Activated T-cell treated with anti-CD3 and anti-CD28 coated beads, Interleukin-2, amount 50 U/mL, for 48 hours (primary cell): ENCODE results near the gene LRP2BP.
"Not testable (repeated sequence)": the region's sequence is repeated elsewhere in the genome, so short reads cannot be mapped to it uniquely, and the experiment has no call there.

ENCODE experiments used
- DNase-seq, 2 experiments: peaks; one replicate each; pipeline ENCODE4 v3.0.0-alpha.2; 2020

Gene LRP2BP

DNA sequence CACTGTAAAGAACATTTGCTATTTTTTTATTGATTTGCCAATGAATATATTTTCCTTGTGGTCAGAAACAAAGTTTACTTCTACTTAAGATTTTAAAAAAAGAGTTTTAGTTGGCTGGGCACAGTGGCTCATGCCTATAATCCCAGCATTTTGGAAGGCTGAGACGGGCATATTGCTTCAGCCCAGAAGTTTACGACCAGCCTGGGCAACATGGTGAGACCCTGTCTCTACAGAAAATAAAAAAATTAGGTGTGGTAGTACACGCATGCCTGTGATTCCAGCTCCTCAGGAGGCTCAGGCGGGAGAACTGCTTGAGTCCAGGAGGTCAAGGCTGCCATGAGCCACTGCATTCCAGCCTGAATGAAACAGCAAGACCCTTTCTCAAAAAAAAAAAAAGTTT, 36.8 kb downstream of the LRP2BP start:
- DNase-seq: no peak

DNA sequence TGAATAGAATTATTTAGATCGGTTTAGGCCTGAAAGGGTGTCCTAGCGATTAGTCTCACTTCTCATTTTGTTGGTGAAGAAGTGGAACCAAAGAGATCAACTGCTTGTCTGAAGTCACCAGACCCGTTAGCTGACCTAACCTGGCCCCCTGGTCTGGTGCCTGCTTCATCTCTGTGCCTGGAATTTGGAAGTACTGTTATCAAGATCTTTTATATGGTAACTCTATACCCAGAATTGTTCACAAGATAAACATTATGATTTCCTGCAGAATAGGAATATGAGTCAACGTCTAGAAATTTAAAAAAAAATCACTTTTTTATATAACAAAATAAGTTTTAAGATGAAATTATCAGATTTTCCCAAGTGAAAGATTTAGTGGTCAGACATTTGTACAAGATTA, 37.2 kb downstream of the LRP2BP start:
- no peak for DNase-seq

DNA sequence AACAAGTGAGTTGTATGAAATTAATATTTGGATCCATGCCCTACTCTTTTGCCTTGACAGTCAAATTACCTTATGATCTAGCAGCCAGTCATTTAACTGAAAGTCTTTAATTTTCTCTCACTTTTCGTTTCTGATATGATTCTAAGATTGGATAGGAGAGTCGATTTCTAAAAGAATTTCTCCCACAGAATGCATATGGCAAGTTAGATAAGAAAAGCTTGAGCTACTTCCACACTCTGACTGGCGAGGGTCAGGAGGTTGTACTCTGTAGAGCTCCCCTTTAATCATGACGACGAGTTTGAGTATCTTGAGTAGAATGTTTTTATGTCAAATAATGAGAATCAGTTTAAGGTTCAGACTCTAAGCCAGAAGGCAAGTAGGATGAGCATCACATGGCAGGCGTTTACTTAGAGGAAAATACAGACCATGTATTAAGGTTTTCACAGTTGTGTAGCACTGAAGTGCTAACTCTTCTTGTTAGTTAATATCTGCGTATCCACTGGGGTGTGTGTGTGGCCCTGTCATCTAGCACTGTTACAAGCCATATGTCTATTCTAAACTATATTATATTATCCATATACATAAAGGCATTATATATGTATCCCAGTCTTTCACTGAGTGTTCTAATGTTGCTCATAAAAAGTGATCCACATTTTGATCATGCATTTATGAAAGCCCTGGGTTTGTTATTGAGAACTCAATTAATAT, 37.8 kb downstream of the LRP2BP start:
- DNase-seq: no peak

DNA sequence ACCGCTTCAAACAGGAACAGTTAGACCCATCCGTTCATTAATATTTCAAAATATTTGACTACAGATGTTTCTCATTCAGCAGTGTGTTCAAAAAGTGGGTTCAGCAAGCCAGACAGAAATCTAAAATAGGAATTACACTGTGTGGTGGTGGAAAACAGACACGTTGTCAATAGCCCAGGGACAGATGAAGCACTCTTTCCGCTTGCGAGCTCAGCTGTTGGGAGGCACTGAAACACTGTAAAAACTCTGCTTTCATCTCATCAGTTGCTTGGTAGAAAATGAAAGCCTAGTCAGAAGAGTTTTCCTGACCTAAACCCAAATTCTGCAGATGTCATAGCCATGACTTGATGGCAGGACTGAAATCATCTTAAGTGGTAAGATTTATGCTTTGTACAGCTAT, 38.5 kb downstream of the LRP2BP start:
- DNase-seq: no peak

DNA sequence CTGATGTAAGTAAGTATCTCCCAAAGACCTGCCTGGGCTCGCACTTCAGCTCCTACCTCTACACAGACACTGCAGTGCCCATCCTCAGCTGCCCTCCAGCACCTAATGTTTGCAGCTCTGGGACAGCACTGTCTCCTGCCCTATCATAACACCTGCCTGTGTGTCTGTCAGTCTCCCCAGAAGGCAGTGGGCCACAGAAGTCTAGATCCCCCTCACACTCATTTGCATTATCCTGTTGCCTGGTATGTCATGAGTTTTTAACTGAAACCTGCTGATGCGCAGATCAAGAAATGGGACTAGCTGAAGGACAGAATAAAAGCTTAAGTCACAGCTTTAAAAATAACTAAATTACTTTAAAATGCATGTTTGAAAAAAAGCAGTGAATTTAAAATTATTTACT, 43.0 kb downstream of the LRP2BP start:
- no peak for DNase-seq

DNA sequence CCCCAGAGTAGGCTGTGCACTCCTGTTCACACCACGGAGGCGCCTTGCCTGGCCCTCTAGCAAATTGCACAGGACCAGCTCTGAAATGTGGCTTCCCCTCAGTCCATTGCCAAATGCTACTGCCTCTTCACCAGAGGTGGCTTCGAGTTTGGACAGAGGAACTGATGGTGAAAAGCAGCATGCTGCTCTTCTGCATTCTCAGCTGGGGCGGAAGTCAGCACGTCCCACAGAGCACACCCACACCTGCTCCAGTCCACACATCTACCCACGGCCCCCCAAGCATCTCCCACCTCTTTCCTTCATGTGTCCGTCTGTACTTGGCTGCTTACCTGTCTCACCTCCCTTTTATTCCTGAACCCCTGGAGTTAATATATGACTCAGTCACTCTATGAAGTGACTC, 43.5 kb downstream of the LRP2BP start:
- DNase-seq: no peak

DNA sequence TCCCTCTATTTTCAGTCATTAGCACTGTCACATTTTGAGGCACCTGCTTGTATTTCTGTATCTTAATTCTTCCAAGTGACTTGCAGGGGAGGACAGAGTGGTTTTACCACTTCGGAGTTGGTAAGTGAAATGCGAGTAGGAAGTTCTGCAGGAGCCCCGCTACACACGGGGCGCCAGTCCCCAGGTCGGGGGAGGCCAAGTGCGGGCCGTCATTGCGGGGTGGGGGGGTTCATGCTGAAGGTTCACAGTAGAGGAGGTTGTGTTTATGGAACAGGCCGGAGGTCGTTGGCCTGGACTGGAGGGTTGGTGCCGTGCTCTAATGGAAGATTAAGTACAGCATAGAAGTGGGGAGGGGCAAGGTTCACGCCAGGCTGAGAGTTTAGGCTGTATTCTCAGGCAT, 44.0 kb downstream of the LRP2BP start:
- no peak for DNase-seq

DNA sequence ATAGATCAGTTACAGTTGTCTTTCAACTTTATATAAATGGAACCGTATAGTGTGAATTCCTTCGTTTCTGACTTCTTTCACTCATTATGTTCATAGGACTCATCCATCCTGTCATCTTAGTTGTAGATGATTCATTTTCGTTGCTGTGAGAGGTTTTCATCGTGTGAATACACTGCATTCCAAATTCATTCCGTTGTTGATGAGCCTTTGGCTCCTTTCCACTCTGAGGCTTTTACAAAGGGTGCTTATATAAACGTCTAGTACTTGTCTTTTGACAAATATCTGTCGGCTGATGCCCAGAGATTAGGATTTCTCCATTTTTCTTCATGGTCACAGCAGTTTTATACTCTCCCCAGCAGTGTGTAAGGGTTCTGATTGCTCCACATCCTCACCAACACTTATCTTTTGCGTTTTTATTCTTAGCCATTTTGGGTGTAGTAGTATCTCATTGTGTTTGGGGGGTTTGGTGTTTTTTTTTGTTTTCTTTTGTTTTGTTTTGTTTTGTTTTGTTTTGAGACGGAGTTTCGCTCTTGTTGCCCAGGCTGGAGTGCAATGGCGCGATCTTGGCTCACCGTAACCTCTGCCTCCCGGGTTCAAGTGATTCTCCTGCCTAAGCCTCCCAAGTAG, 48.6 kb downstream of the LRP2BP start:
- DNase-seq: no peak

DNA sequence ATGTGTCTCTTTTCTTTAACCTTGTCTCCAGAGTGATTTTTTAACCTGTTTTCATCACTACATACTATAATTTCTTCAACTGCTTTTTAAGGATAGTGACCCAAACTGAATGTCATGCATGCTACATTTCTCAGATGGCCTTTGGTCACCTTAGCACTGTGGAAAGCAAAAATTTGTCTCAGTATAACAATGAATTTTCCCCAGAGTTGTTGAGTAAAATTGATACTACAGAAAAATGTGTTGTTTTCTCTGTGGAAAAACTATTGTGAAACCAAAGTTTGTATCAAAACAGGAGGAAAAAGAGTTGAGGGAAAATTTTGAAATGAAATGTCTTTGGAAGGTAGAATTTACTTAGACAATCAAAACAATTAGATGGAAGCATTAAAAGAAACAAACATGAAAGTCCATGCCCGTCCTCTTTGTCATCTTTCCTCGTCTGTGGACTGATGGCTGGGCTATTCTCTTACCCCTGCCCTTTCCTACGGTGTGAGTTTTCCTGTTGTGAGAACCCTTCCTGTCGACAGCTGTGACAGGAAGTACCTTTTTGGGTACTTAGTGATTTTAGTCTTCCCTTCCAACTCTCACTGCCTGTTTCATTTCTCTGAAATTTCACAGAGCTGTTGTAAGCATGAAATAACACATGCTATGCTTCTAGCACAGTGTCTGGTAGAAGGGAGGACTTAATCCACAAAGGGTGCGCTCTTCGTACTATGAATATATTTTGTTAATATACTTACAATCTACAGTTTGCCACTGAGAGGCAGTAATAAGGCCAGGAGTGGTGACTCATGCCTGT, 50.8 kb downstream of the LRP2BP start:
- no peak for DNase-seq

DNA sequence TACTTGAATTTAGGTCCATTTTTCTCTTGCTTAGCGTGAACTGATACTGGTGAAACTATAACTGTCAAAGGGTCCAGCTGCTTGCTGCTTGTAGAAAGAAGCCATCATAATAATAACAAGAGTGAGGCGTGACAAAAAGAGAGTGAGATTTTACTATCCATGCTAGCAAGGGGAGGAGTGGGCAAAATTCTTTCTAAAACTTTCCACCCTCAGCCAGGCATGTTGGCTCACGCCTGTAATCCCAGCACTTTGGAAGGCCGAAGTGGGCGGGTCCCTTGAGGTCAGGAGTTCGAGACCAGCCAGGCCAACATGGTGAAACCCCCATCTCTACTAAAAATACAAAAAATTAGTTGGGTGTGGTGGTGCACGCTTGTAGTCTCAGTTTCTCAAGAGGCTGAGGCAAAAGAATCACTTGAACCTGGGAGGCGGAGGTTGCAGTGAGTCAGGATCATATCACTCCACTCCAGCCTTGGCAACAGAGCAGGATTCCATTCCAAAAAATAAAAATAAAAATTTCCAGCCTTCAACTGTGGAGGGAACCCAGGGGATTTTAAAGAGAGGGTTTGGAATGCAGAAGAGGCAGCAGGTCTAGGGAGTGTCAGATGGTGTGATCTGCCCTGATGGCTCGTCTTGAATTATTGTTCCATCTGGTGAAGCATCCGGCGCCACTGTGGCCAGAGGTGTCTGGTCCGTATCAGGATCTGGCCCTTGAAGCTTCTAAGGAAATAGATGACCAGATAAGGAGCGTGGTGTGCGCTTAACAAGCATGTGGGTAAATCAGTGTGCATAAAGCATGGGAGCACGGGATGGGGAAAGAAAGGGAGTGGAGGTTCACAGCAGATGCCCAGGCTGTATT, 51.8 kb downstream of the LRP2BP start:
- no peak for DNase-seq

DNA sequence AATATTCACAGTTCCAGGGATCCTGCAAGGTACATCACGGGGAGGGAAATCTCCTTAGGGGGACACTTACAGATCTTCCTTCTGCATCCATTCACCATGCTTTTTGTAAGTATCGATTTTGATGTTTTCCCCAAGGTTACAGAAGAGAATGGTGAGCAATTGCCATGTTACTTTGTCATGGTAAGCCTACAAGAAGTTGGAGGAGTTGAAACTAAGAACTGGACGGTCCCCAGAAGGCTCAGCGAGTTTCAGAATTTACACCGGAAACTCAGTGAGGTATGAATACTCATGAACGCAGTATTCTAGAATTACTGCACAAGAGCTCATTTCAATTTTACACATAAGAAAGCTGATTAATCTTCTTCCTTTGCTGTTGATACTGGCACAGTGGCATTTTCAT, 53.9 kb downstream of the LRP2BP start:
- DNase-seq: no peak

DNA sequence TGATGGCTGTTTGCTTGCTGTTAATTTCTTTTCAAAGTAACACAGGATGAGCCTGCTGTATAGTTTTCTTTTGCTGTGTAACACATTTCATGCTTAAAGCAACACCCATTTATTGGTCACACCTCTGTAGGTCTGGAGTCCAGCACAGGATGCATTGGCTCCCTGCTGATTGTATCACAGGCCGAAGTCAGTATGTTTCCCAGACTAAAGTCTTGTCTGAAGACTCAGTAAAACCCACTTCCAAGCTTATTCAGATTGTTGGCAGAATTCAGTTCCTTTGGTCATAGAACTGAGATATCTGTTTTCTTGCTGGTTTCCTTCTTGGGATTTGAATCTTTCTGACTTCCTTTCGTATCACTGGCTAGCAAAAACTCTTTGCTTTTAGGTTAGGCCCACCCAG, 54.3 kb downstream of the LRP2BP start:
- no peak for DNase-seq

DNA sequence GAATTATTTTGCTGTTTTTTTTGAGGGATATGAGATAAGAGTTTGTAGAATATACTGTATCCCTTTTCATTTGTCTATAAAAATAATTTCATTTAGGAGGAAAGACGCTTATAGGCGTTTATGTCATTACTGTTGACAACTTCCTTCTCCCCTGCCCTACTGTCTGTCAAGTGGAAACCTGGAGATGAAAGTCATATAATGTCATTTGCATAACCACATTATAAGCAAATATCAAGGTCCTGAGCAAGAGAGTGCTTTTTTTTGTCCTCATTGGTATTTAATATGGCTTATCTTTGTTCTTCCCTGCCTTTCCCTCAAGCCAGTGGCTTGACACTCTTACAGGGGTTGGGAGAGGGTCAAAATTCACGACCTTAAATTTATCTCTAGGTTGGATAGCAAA, 55.8 kb downstream of the LRP2BP start:
- no peak for DNase-seq

DNA sequence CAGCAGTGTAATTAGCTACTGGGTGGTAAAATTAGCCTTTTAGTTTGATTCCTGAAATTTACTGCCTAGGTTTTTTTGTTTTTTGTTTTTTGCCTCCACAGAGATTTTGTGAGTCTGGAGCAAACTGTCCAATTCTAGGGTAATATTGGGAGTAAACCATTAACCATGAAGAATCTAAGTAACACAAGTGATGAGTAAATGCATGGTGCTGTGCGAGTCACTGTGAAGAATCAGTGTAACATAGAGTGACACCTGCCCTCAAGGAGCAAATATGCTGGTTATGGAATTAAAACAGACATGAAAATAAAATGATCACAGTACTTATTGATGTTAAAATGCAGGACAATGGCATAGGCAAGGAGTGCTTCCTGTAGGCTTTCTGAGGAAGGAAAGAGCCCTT, 60.1 kb downstream of the LRP2BP start:
- no peak for DNase-seq

DNA sequence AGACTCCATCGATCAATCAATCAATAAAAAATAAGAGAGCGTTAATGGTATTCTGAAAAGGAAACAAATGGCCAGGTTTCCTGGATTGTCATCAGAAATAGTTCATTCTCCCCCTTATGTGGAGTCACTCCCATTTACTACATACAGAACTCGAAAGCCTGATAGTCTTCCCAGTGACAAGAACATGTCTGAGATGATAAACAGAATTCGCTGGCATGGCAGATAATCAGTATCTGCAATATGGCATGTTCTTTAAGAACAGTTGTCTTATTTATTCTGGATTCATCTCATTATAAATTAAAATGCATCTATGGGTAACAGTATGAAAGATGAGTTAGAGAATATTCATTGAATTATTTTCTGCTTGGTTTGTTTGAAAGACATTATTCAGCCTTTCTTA, 61.4 kb downstream of the LRP2BP start:
- DNase-seq: no peak

DNA sequence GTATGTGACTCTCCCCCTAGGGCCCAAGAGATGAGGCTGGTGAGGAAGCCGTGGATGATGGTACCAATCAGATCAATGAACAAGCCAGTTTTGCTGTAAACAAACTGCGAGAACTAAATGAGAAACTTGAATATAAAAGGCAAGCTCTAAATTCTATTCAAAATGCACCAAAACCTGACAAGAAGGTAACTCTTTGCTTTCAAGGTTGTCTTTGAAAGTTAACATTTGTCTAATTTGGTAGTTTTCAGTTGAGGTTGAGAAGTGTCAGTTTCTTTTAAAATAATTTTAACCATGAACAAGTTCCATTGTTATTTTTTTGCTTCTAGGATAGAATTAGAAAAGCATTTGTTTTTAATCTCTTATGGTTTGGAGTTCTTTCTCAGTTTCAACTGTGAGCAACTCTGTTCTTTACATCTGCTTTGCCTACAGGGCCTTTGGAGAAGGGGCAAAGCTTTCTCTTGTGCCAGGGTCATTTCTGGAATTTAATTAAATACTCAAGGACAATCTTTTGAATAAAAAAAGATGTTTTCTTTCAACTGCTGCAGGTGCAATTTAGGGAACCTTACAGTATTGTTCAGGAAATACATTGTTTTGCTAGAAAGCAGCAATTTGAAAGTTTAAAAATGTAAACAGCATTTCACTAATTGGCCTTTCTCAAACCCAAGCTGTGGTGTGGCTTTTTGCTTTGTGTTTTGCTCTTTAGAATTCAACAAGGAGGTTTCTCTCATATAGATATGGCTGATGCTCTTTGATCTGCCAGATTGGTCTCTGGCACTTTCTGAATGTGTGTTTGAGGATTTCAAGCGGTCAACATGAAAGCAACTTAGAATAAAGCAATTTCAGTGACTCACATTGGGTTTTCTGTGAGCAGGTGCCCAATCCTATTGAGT, 62.9 kb downstream of the LRP2BP start:
- no peak for DNase-seq

DNA sequence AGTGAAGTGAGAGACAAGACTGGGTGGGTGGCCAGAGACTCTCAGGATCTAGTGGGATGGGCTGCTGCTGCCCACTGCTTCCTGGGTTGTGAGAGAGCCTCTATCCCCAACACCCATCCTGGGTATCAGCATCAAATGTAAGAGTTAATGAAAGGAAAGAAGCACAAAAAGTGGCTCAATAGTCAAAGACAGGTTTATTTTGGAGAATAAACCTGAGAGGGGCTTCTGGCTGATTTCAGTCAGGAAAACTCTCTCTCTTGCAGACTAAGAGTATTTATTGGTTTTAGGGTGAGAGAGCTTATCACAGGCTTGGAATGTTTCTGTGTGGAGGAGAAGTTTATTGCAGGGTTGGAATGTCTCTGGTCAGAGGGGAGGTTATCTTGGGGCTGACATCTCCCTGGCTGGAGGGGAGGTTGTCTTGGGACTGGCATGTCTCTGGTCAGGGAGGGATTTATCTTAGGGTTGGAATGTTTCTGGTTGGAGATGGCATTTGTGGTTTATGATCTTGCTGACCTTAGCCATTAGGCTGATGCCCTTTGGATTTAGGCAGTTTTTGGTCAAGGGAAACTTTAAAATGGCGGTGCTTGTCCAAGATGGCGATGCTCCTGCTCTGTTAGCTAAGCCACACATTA, 65.7 kb downstream of the LRP2BP start:
- not testable (repeated sequence) for DNase-seq

DNA sequence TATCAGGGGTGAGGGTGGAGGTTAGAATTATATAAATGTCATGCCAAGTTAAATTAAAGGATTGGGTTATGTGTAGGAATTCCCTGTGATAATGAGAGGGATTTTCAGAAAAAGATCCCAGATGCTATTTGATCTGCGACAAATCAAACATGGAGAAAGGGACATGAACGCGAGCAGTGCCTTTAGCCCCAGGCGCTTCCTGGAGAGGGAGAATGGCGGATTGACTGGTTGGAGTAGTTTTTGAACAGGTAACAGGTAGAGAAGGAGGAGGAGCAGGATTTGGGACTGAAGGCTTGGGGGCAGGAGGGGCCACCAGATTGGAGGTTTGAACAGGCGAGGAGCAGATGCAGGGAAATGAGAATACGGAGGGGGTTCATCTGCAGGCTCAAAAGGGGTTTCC, 67.1 kb downstream of the LRP2BP start:
- no peak for DNase-seq

DNA sequence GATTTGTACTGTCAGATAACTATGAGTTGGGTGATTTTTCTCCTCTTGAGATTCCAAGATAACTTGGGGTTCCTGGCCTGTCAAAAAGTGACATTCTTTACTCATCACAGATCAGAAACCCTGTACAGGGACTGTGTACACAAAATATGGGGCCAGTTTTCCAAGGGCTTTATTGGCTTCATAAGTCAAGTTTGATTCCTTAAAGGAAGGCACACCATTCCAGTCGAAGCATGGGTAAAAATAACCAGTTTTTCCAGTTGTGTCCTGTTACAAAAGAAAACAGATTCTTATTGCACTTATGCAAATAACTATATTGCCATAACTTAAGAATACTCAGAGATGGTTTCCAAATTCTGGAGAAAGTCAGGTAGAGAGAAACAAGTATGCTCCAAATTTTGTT, 70.0 kb downstream of the LRP2BP start:
- not testable (repeated sequence) for DNase-seq

DNA sequence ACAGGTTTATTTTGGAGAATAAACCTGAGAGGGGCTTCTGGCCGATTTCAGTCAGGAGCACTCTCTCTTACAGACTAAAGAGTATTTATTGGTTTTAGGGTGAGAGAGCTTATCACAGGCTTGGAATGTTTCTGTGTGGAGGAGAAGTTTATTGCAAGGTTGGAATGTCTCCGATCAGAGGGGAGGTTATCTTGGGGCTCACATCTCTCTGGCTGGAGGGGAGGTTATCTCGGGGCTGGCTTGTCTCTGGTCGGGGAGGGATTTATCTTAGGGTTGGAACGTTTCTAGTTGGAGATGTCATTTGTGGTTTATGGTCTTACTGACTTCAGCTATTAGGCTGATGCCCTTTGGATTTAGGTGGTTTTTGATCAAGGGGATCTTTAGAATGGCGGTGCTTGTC, 71.4 kb downstream of the LRP2BP start:
- not testable (repeated sequence) for DNase-seq

DNA sequence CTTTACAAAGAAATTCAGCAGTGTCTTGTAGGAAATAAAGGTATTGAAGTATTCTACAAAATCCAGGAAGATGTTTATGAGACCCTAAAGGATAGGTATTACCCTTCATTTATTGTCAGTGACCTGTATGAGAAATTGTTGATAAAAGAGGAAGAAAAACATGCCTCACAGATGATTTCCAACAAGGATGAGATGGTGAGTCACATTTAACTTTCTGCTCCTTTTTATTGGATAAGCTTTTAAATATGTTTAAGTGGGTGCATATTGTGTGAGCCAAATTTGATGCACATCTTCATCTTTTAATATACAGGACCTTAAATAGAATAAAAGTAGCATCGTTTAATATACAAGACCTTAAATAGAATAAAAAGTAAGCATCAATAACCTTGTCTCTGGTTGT, 72.1 kb downstream of the LRP2BP start:
- DNase-seq: no peak

DNA sequence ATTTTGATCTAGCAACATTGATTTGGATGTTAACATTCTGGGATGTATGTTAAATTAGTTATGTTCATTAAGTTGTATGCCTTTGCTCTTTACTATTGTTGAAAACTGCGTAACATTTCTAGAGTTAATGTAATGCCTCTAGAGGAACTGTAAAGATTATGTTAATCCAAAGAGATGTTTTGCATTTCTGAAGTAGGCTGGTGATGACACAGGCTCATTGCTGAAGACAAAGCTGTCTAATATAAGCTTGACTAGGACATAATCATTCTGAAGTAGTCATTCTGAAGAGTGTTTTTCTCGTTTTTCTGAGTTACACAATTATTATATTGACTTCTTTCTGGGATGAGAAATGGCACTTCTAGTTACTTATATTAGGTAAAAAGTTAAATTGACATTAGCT, 72.9 kb downstream of the LRP2BP start:
- no peak for DNase-seq
